HCT116 (cell line): ENCODE results near the gene IFT20. TPM values are rescaled to one million over a fixed set of nuclear protein-coding genes. Genes with fewer than 3 reads are reported as not detected.

Experiments
- ATAC-seq: fragments of 200-7000 bp; cut with Tn5 transposase; 2 replicates; pipeline ENCODE4 v1.9.1; 2020; ENCODE audit warnings: mild to moderate bottlenecking, moderate library complexity
- BruUV-seq: library from RNA; stranded (reverse); fragments of 400-500 nt; replicated peaks from 2 replicates; lab custom pipeline; 2021; lab: Mats Ljungman, UMichigan
- CTCF ChIA-PET: fragments of 300-600 bp; sonication (Branson Sonifier 250); formaldehyde crosslinking; loops from one replicate; lab custom pipeline; 2021; ENCODE audit warnings: antibody characterized with exemption; lab: Charles Lee
- POLR2A ChIA-PET: fragments of 300-600, 350-600 bp; sonication (Branson Sonifier 250); formaldehyde crosslinking; loops from one replicate; lab custom pipeline; 2021; ENCODE audit warnings: antibody characterized with exemption; lab: Charles Lee
- RAD21 ChIA-PET, 2 experiments: fragments of 300-600 bp; sonication (Branson Sonifier 250); formaldehyde crosslinking; loops; one replicate each; lab custom pipeline; 2023; ENCODE audit warnings: low total read pairs in 2 of 2; ENCODE audit not compliant: uncharacterized antibody in 2 of 2, unreplicated experiment in 2 of 2, low non-redundant PET in 1 of 2; lab: Charles Lee
- DNase-seq: peaks from one replicate; pipeline ENCODE4 v3.0.0-alpha.2; 2010; ENCODE audit warnings: low read depth, low spot score
- H2AFZ ChIP-seq: fragments of 200-600 bp; shearing (Covaris generic), sonication (generic); 2 replicates; pipeline ENCODE4 v1.6.1; 2017; ENCODE audit warnings: low read depth, mixed run types, mixed read lengths, antibody characterized with exemption, low read length; ENCODE audit not compliant: poor library complexity, severe bottlenecking
- H3K27ac ChIP-seq: 2 replicates; pipeline ENCODE4 v1.5.1; 2012; ENCODE audit warnings: low read depth, low read length
- H3K27me3 ChIP-seq: fragments of 200-600 bp; sonication (generic); 2 replicates; pipeline ENCODE4 v1.6.1; 2016; ENCODE audit warnings: mixed run types, low read length, mixed read lengths; ENCODE audit not compliant: insufficient read depth
- H3K36me3 ChIP-seq, 2 experiments: fragments of 200-500 bp in 1 of 2; fragments of 200-600 bp in 1 of 2; sonication (Bioruptor generic) in 1 of 2; sonication (generic) in 1 of 2; 2 replicates each; pipeline versions ENCODE4 v1.5.1 to v1.6.1; 2014 to 2016; ENCODE audit warnings: low read length in 2 of 2, inconsistent platforms in 1 of 2, mixed read lengths in 1 of 2, mixed run types in 1 of 2; ENCODE audit not compliant: insufficient read depth in 2 of 2, control insufficient read depth in 1 of 2
- H3K4me1 ChIP-seq, 2 experiments: fragments of 200-600 bp in 1 of 2; sonication (generic) in 1 of 2; 2 replicates each; pipeline versions ENCODE4 v1.5.1 to v1.6.1; 2012 to 2017; ENCODE audit warnings: low read length in 2 of 2, inconsistent platforms in 1 of 2, mild to moderate bottlenecking in 1 of 2, mixed read lengths in 1 of 2, mixed run types in 1 of 2, moderate library complexity in 1 of 2; ENCODE audit not compliant: insufficient read depth in 2 of 2, control insufficient read depth in 1 of 2
- H3K4me2 ChIP-seq: fragments of 200-600 bp; sonication (generic); 2 replicates; pipeline ENCODE4 v1.6.1; 2017; ENCODE audit warnings: mixed run types, low read length, mixed read lengths
- H3K4me3 ChIP-seq, 2 experiments: fragments of 200-600 bp in 1 of 2; sonication (generic) in 1 of 2; replicated peaks in 1 of 2; 2 replicates each; pipeline ENCODE4 v1.5.1; 2011 to 2016; ENCODE audit warnings: low read length in 2 of 2, control low read depth in 1 of 2, low read depth in 1 of 2, mild to moderate bottlenecking in 1 of 2, mixed read lengths in 1 of 2, mixed run types in 1 of 2
- H3K79me2 ChIP-seq: fragments of 200-600 bp; sonication (generic); 2 replicates; pipeline ENCODE4 v1.6.1; 2017; ENCODE audit warnings: mild to moderate bottlenecking, mixed run types, low read length, moderate library complexity, mixed read lengths; ENCODE audit not compliant: insufficient read depth
- H3K9ac ChIP-seq: fragments of 200-600 bp; sonication (generic); 2 replicates; pipeline ENCODE4 v1.6.1; 2016; ENCODE audit warnings: low read length, mixed read lengths
- H3K9me2 ChIP-seq: fragments of 200-600 bp; sonication (generic), shearing (Covaris generic); 2 replicates; pipeline ENCODE4 v1.6.1; 2017; ENCODE audit warnings: mixed run types, mild to moderate bottlenecking, moderate library complexity; ENCODE audit not compliant: insufficient read depth
- H3K9me3 ChIP-seq, 2 experiments: fragments of 200-500 bp in 1 of 2; fragments of 200-600 bp in 1 of 2; sonication (Bioruptor generic) in 1 of 2; sonication (generic) in 1 of 2; 2 replicates each; pipeline ENCODE4 v1.6.1; 2014 to 2017; ENCODE audit warnings: low read length in 2 of 2, mixed read lengths in 2 of 2, inconsistent platforms in 1 of 2, low read depth in 1 of 2, mild to moderate bottlenecking in 1 of 2, mixed run types in 1 of 2, moderate library complexity in 1 of 2; ENCODE audit not compliant: control insufficient read depth in 1 of 2, insufficient read depth in 1 of 2
- H4K20me1 ChIP-seq: fragments of 200-600 bp; sonication (generic), shearing (Covaris generic); 2 replicates; pipeline ENCODE4 v1.6.1; 2017; ENCODE audit warnings: mixed run types, mild to moderate bottlenecking, moderate library complexity; ENCODE audit not compliant: insufficient read depth
- ELF1 ChIP-seq: IDR thresholded peaks from 2 replicates; pipeline ENCODE4 v1.6.1; 2012; ENCODE audit warnings: low read depth, borderline replicate concordance
- EZH2 ChIP-seq: fragments of 200-600 bp; sonication (generic); IDR thresholded peaks from 2 replicates; pipeline ENCODE4 v1.6.1; 2017; ENCODE audit warnings: antibody characterized with exemption, mixed run types
- JUND ChIP-seq: IDR thresholded peaks from 2 replicates; pipeline ENCODE4 v1.6.1; 2012
- REST ChIP-seq: IDR thresholded peaks from 2 replicates; pipeline ENCODE4 v1.6.1; 2012; ENCODE audit warnings: low read depth
- SIN3A ChIP-seq: IDR thresholded peaks from 2 replicates; pipeline ENCODE4 v1.6.1; 2012; ENCODE audit warnings: low read depth
- YY1 ChIP-seq: IDR thresholded peaks from 2 replicates; pipeline ENCODE4 v1.6.1; 2011; ENCODE audit warnings: low read length, low read depth, moderate library complexity, mild to moderate bottlenecking; ENCODE audit not compliant: insufficient replicate concordance; ENCODE audit errors: extremely low read depth
- intact Hi-C: fragments of 100-400 bp; cut with micrococcal nuclease; formaldehyde crosslinking; loops from 2 replicates; pipeline ENCODE4 v1.10.0; 2022
- total RNA-seq: library from RNA; stranded (reverse); gene quantifications from one replicate; pipeline ENCODE4 v1.2.1, GENCODE V29; 2021; ENCODE audit not compliant: unreplicated experiment
- TF ChIP-seq, protein P1 (sequence below): IDR thresholded peaks from 2 replicates; pipeline ENCODE4 v1.6.1; 2011; ENCODE audit warnings: mild to moderate bottlenecking, low read length, moderate library complexity; ENCODE audit not compliant: insufficient replicate concordance; ENCODE audit errors: extremely low read depth

Gene IFT20
- total RNA-seq, 1 experiment from 2014 or later: 21.7 TPM

- H3K36me3 ChIP-seq: peaks cover 30 to 46% of the 10 kb centered on the region in 2 experiments
- intact Hi-C loops: no loop called here
- no peak overlapping the region for H2AFZ ChIP-seq
- CTCF ChIA-PET: no interaction called here
- no TSS peak for BruUV-seq
- H3K4me1 ChIP-seq: peaks cover 2 to 20% of the 10 kb centered on the region in 2 experiments
- RAD21 ChIA-PET: no interaction called here
- ATAC-seq (no peak), DNase-seq (no peak)
- no peak overlapping the region for H3K4me3 ChIP-seq
- no peaks in the 10 kb centered on the region for H3K27me3 ChIP-seq
- TF ChIP-seq, protein P1, sequence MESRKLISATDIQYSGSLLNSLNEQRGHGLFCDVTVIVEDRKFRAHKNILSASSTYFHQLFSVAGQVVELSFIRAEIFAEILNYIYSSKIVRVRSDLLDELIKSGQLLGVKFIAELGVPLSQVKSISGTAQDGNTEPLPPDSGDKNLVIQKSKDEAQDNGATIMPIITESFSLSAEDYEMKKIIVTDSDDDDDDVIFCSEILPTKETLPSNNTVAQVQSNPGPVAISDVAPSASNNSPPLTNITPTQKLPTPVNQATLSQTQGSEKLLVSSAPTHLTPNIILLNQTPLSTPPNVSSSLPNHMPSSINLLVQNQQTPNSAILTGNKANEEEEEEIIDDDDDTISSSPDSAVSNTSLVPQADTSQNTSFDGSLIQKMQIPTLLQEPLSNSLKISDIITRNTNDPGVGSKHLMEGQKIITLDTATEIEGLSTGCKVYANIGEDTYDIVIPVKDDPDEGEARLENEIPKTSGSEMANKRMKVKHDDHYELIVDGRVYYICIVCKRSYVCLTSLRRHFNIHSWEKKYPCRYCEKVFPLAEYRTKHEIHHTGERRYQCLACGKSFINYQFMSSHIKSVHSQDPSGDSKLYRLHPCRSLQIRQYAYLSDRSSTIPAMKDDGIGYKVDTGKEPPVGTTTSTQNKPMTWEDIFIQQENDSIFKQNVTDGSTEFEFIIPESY: no peak
- TF ChIP-seq YY1: no peak
- TF ChIP-seq JUND: no peak
- no peak for TF ChIP-seq EZH2
- no peak for TF ChIP-seq ELF1
- no peak for TF ChIP-seq REST
- TF ChIP-seq SIN3A: no peak
- no peaks in the 10 kb centered on the region for H3K9me2 ChIP-seq
- no peaks in the 10 kb centered on the region for H4K20me1 ChIP-seq
- POLR2A ChIA-PET: no interaction called here
- H3K4me2 ChIP-seq: no peak overlapping the region
- no peak overlapping the region for H3K9ac ChIP-seq
- H3K79me2 ChIP-seq: peaks cover 19% of the 10 kb centered on the region
- H3K9me3 ChIP-seq: no peaks in the 10 kb centered on the region
- no peak overlapping the region for H3K27ac ChIP-seq
Measured at GRCh38 chr17:28342313-28342712, 7.0 kb upstream of the IFT20 start.
